Upper lobe of right lung (tissue), 1 donor: ENCODE data around the gene TBX19. TPM values are rescaled to one million over a fixed set of nuclear protein-coding genes. Genes with fewer than 3 reads are reported as not detected.

Experiments
- ATAC-seq: fragments of 200-7000 bp; cut with Tn5 transposase; one replicate; pipeline ENCODE4 v1.9.1; 2020; ENCODE audit warnings: mild to moderate bottlenecking, moderate library complexity
- DNase-seq: peaks from one replicate; pipeline ENCODE4 v3.0.0-alpha.2; 2020
- H3K27ac ChIP-seq: fragments of 200-600 bp; one replicate; pipeline ENCODE4 v1.8.0; 2022
- H3K27me3 ChIP-seq: fragments of 200-600 bp; one replicate; pipeline ENCODE4 v1.8.0; 2022; ENCODE audit warnings: mild to moderate bottlenecking
- H3K36me3 ChIP-seq: fragments of 200-600 bp; one replicate; pipeline ENCODE4 v1.8.0; 2022
- H3K4me1 ChIP-seq: fragments of 200-600 bp; one replicate; pipeline ENCODE4 v1.8.0; 2022
- H3K4me3 ChIP-seq: fragments of 200-600 bp; one replicate; pipeline ENCODE4 v1.8.0; 2022; ENCODE audit warnings: mild to moderate bottlenecking
- H3K9me3 ChIP-seq: fragments of 200-600 bp; one replicate; pipeline ENCODE4 v1.8.0; 2022
- intact Hi-C: fragments of 100-400 bp; cut with DNase I; formaldehyde crosslinking; loops from one replicate; pipeline ENCODE4 v1.11.0; 2022
- total RNA-seq: library from RNA; stranded (reverse); fragmentation: NEBNext Ultra II Directional; extraction: Animal tissue kit (Norgen Biotek cat#: 25700); gene quantifications from one replicate; pipeline ENCODE4 v1.2.1, GENCODE V29; 2021
- TF ChIP-seq, protein P1 (sequence below): fragments of 200-600 bp; IDR thresholded peaks from one replicate; pipeline ENCODE4 v1.8.0; 2022; ENCODE audit warnings: antibody characterized with exemption
- donor health status: DM: no; HTN: yes; CAD: no; lungs with severe emphysema.

Gene TBX19
- total RNA-seq, 1 donor from 2014 or later = 3.5 TPM

GRCh38 chr1:168360151-168361021 is 79.7 kb downstream of the TBX19 start:
- Histone ChIP-seq H3K36me3 (no peaks in the 10 kb centered on the region), H3K27ac (no peak overlapping the region), H3K27me3 (no peaks in the 10 kb centered on the region), H3K9me3 (no peaks in the 10 kb centered on the region), H3K4me3 (no peak overlapping the region), H3K4me1 (no peaks in the 10 kb centered on the region)
- DNase-seq (no peak), ATAC-seq (no peak)
- intact Hi-C loops = no loop called here
- TF ChIP-seq, protein P1, sequence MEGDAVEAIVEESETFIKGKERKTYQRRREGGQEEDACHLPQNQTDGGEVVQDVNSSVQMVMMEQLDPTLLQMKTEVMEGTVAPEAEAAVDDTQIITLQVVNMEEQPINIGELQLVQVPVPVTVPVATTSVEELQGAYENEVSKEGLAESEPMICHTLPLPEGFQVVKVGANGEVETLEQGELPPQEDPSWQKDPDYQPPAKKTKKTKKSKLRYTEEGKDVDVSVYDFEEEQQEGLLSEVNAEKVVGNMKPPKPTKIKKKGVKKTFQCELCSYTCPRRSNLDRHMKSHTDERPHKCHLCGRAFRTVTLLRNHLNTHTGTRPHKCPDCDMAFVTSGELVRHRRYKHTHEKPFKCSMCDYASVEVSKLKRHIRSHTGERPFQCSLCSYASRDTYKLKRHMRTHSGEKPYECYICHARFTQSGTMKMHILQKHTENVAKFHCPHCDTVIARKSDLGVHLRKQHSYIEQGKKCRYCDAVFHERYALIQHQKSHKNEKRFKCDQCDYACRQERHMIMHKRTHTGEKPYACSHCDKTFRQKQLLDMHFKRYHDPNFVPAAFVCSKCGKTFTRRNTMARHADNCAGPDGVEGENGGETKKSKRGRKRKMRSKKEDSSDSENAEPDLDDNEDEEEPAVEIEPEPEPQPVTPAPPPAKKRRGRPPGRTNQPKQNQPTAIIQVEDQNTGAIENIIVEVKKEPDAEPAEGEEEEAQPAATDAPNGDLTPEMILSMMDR = no peak

- no peaks in the 10 kb centered on the region for H3K4me1 ChIP-seq
- H3K9me3 ChIP-seq = no peaks in the 10 kb centered on the region
- DNase-seq = no peak
- intact Hi-C loops = no loop called here
- no peak overlapping the region for H3K4me3 ChIP-seq
- TF ChIP-seq, protein P1 = no peak
- no peak for ATAC-seq
- no peaks in the 10 kb centered on the region for H3K36me3 ChIP-seq
- H3K27ac ChIP-seq = no peak overlapping the region
- no peaks in the 10 kb centered on the region for H3K27me3 ChIP-seq
These were observed 80.6 kb downstream of the TBX19 start for GRCh38 chr1:168361252-168361651.

- H3K27ac ChIP-seq = no peak overlapping the region
- no peaks in the 10 kb centered on the region for H3K9me3 ChIP-seq
- no peaks in the 10 kb centered on the region for H3K4me1 ChIP-seq
- no peaks in the 10 kb centered on the region for H3K36me3 ChIP-seq
- peak; percentile 55 for ATAC-seq
- H3K4me3 ChIP-seq = no peak overlapping the region
- intact Hi-C loops = no loop called here
- H3K27me3 ChIP-seq = no peaks in the 10 kb centered on the region
- TF ChIP-seq, protein P1 = no peak
- no peak for DNase-seq
These were observed 82.3 kb downstream of the TBX19 start for GRCh38 chr1:168362991-168363390.

Other genes with a start within 250 kb of the TBX19 start
- 14.5 TPM for gene GPR161, start 143.9 kb upstream of the TBX19 start, total RNA-seq
- gene TIPRL, start 101.9 kb upstream of the TBX19 start, total RNA-seq = 26.9 TPM
- 87.6 TPM for gene SFT2D2, start 54.9 kb upstream of the TBX19 start, total RNA-seq